ENCODE data around the gene STK32C. TPM values are rescaled to one million over a fixed set of nuclear protein-coding genes. Genes with fewer than 3 reads are reported as not detected.

The STK32C gene
- total RNA-seq, 4 donors from 2014 or later: 9.4 to 18.1 (median 16.2) TPM

- Histone ChIP-seq H3K27me3 (no peaks in the 10 kb centered on the region), H3K4me1 (peaks cover 0 to 21% (median 1%) of the 10 kb centered on the region in 4 donors), H3K27ac (no peak overlapping the region), H3K4me3 (no peak overlapping the region), H3K9me3 (no peaks in the 10 kb centered on the region), H3K36me3 (no peaks in the 10 kb centered on the region)
- TF ChIP-seq POLR2A (IDR thresholded peaks at IDR 0.05) (no peak), EP300 (IDR thresholded peaks at IDR 0.05) (no peak), CTCF (IDR thresholded peaks at IDR 0.05) (no peak)
- DNase-seq (ENCODE audit: low spot score in 2 of 2): no peak
- 24 to 29% methylated on average over 18 to 25 of the region's 25 CpGs for WGBS, 2 donors
These were observed 41.1 kb downstream of the STK32C start for GRCh38 chr10:132266594-132267161.

GRCh38 chr10:132265890-132266496, 41.8 kb downstream of the STK32C start:
- Histone ChIP-seq H3K27me3 (no peaks in the 10 kb centered on the region), H3K27ac (no peak overlapping the region), H3K9me3 (no peaks in the 10 kb centered on the region), H3K4me1 (peaks cover 0 to 21% (median 0%) of the 10 kb centered on the region in 4 donors), H3K36me3 (no peaks in the 10 kb centered on the region), H3K4me3 (no peak overlapping the region)
- WGBS, 2 donors: 43% methylated on average over 15 of the region's 15 CpGs
- no peak for DNase-seq (ENCODE audit: low spot score in 2 of 2)
- no peak for TF ChIP-seq CTCF (IDR thresholded peaks at IDR 0.05)

GRCh38 chr10:132264966-132265889, 42.5 kb downstream of the STK32C start:
- Histone ChIP-seq H3K27ac (no peak overlapping the region), H3K9me3 (no peaks in the 10 kb centered on the region), H3K4me3 (no peak overlapping the region), H3K4me1 (peaks cover 0 to 21% (median 0%) of the 10 kb centered on the region in 4 donors), H3K27me3 (no peaks in the 10 kb centered on the region), H3K36me3 (no peaks in the 10 kb centered on the region)
- TF ChIP-seq POLR2A (IDR thresholded peaks at IDR 0.05) (no peak), CTCF (IDR thresholded peaks at IDR 0.05) (no peak), EP300 (IDR thresholded peaks at IDR 0.05) (no peak)
- 62 to 67% methylated on average over 28 to 30 of the region's 32 CpGs for WGBS, 2 donors
- no peak for DNase-seq (ENCODE audit: low spot score in 2 of 2)

GRCh38 chr10:132264306-132264950, 43.3 kb downstream of the STK32C start:
- WGBS, 2 donors: 79 to 87% methylated on average over 16 of the region's 16 CpGs
- no peak overlapping the region for H3K27ac ChIP-seq
- DNase-seq (ENCODE audit: low spot score in 2 of 2): no peak

GRCh38 chr10:132263866-132264265, 43.9 kb downstream of the STK32C start:
- peaks cover 0 to 21% (median 0%) of the 10 kb centered on the region in 4 donors for H3K4me1 ChIP-seq
- no peak overlapping the region for H3K4me3 ChIP-seq
- H3K36me3 ChIP-seq: no peaks in the 10 kb centered on the region
- H3K9me3 ChIP-seq: no peaks in the 10 kb centered on the region
- 89 to 93% methylated on average over 9 of the region's 9 CpGs for WGBS, 2 donors
- no peak for DNase-seq (ENCODE audit: low spot score in 2 of 2)
- no peak overlapping the region for H3K27ac ChIP-seq
- TF ChIP-seq POLR2A (IDR thresholded peaks at IDR 0.05): no peak
- TF ChIP-seq CTCF (IDR thresholded peaks at IDR 0.05): no peak
- H3K27me3 ChIP-seq: no peaks in the 10 kb centered on the region

More at GRCh38 chr10:132264306-132264950, 43.3 kb downstream of the STK32C start:
- H3K27me3 ChIP-seq: no peaks in the 10 kb centered on the region
- H3K4me1 ChIP-seq: peaks cover 0 to 21% (median 0%) of the 10 kb centered on the region in 4 donors
- H3K4me3 ChIP-seq: no peak overlapping the region
- no peaks in the 10 kb centered on the region for H3K36me3 ChIP-seq
- no peak for TF ChIP-seq POLR2A (IDR thresholded peaks at IDR 0.05)
- no peaks in the 10 kb centered on the region for H3K9me3 ChIP-seq

Data from tibial nerve (tissue), 4 donors.